Natural killer cell (primary cell): ENCODE data around the gene TBRG1. TPM values are rescaled to one million over a fixed set of nuclear protein-coding genes. Genes with fewer than 3 reads are reported as not detected.

Experiments used
- ATAC-seq, 3 donors: fragments of 150-1000 bp in 2 of 3; fragments of 200-7000 bp in 1 of 3; cut with Tn5 transposase; 1 replicate in 1 of 3; 2 replicates in 2 of 3; pipeline ENCODE4 v1.10.0; 2021; ENCODE audit warnings: mild to moderate bottlenecking in 2 of 3, moderate library complexity in 2 of 3
- DNase-seq, 2 donors: peaks; one replicate each; pipeline versions ENCODE4 v3.0.0 to v3.0.0-alpha.2; 2013 to 2021; ENCODE audit warnings: mixed read lengths in 1 of 2
- H3K27ac ChIP-seq: one replicate; pipeline ENCODE4 v1.5.1; 2013; ENCODE audit warnings: mild to moderate bottlenecking, low read length
- H3K27me3 ChIP-seq: one replicate; pipeline ENCODE4 v1.6.1; 2013; ENCODE audit warnings: low read length; ENCODE audit not compliant: control insufficient read depth, insufficient read depth
- H3K36me3 ChIP-seq: one replicate; pipeline ENCODE4 v1.6.1; 2013; ENCODE audit warnings: low read length; ENCODE audit not compliant: control insufficient read depth, insufficient read depth
- H3K4me1 ChIP-seq: one replicate; pipeline ENCODE4 v1.6.1; 2013; ENCODE audit warnings: low read length; ENCODE audit not compliant: control insufficient read depth, insufficient read depth
- H3K4me3 ChIP-seq: one replicate; pipeline ENCODE4 v1.5.1; 2013; ENCODE audit warnings: low read length
- H3K9me3 ChIP-seq: one replicate; pipeline ENCODE4 v1.6.1; 2013; ENCODE audit warnings: low read length; ENCODE audit not compliant: control insufficient read depth, insufficient read depth
- H3K27ac Mint-ChIP-seq, 2 donors: one replicate each; pipeline ENCODE4 v1.8.0; 2022; ENCODE audit warnings: mild to moderate bottlenecking in 2 of 2, mixed read lengths in 2 of 2, moderate library complexity in 1 of 2
- H3K27me3 Mint-ChIP-seq, 2 donors: one replicate each; pipeline ENCODE4 v1.8.0; 2022; ENCODE audit warnings: low read depth in 2 of 2, mixed read lengths in 2 of 2
- H3K36me3 Mint-ChIP-seq: one replicate; pipeline ENCODE4 v1.8.0; 2022; ENCODE audit warnings: mixed read lengths
- H3K4me1 Mint-ChIP-seq, 2 donors: one replicate each; pipeline ENCODE4 v1.8.0; 2022; ENCODE audit warnings: mixed read lengths in 2 of 2
- H3K4me3 Mint-ChIP-seq: one replicate; pipeline ENCODE4 v1.8.0; 2022; ENCODE audit warnings: mild to moderate bottlenecking, moderate library complexity, mixed read lengths
- H3K9me3 Mint-ChIP-seq, 2 donors: one replicate each; pipeline ENCODE4 v1.8.0; 2022; ENCODE audit warnings: mixed read lengths in 2 of 2
- WGBS: methylation state at CpG from one replicate; pipeline ENCODE4 v1.1.7; 2013; ENCODE audit warnings: missing lambda C conversion rate; ENCODE audit not compliant: insufficient coverage; 5-methylcytosine and 5-hydroxymethylcytosine counted together
- intact Hi-C: fragments of 100-400 bp; cut with micrococcal nuclease; formaldehyde crosslinking; loops from one replicate; pipeline ENCODE4 v1.14.2; 2022
- total RNA-seq, 4 donors: library from RNA; stranded (reverse); fragments of 120-200 nt in 1 of 4; gene quantifications; one replicate each; pipeline versions ENCODE4 v1.2.3 to v1.2.4, GENCODE V29; 2013 to 2022
- TF ChIP-seq, protein P1 (sequence below): fragments of 200-600 bp; IDR thresholded peaks from one replicate; pipeline ENCODE4 v1.8.0; 2022; ENCODE audit warnings: antibody characterized with exemption

The TBRG1 gene
- total RNA-seq, 3 donors from 2014 or later (not counting 1 experiment from before 2014, with no cell fraction given) = 62.9 to 68.6 (median 68.3) TPM

DNA sequence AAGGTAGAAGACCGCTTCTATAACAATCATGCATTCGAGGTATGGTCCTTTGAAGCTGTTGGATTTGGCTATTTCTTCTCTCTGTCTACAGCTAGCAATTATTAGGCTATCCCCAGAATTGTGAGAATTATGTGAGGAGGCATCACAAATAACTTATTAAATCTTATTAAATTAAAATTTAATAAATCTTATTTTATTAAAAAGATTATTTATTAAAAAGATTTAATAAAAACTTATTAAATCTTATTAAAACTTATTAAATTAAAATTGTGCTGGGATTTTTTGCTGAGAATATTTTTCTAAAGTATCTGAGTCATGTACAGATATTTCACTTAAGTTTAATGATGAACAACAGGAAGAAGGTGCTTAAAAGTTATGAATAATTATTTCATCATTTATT, 58.8 kb downstream of the TBRG1 start:
- no peaks in the 10 kb centered on the region for H3K36me3 ChIP-seq
- H3K4me1 ChIP-seq = no peaks in the 10 kb centered on the region
- WGBS = no CpG with 5 or more reads among the region's 2 CpGs
- no peak for DNase-seq
- TF ChIP-seq, protein P1, sequence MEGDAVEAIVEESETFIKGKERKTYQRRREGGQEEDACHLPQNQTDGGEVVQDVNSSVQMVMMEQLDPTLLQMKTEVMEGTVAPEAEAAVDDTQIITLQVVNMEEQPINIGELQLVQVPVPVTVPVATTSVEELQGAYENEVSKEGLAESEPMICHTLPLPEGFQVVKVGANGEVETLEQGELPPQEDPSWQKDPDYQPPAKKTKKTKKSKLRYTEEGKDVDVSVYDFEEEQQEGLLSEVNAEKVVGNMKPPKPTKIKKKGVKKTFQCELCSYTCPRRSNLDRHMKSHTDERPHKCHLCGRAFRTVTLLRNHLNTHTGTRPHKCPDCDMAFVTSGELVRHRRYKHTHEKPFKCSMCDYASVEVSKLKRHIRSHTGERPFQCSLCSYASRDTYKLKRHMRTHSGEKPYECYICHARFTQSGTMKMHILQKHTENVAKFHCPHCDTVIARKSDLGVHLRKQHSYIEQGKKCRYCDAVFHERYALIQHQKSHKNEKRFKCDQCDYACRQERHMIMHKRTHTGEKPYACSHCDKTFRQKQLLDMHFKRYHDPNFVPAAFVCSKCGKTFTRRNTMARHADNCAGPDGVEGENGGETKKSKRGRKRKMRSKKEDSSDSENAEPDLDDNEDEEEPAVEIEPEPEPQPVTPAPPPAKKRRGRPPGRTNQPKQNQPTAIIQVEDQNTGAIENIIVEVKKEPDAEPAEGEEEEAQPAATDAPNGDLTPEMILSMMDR = no peak
- no peak overlapping the region for H3K4me3 ChIP-seq
- H3K4me3 Mint-ChIP-seq = no peak overlapping the region
- H3K9me3 ChIP-seq = peaks cover 11% of the 10 kb centered on the region
- no peak for ATAC-seq
- intact Hi-C loops = no loop called here
- H3K27me3 Mint-ChIP-seq = peaks cover 25 to 35% of the 10 kb centered on the region in 2 donors
- no peak overlapping the region for H3K27ac ChIP-seq
- H3K4me1 Mint-ChIP-seq = no peaks in the 10 kb centered on the region
- H3K27me3 ChIP-seq = no peaks in the 10 kb centered on the region
- H3K9me3 Mint-ChIP-seq = peaks cover 2 to 8% of the 10 kb centered on the region in 2 donors
- peaks cover 15% of the 10 kb centered on the region for H3K36me3 Mint-ChIP-seq
- no peak overlapping the region for H3K27ac Mint-ChIP-seq

DNA sequence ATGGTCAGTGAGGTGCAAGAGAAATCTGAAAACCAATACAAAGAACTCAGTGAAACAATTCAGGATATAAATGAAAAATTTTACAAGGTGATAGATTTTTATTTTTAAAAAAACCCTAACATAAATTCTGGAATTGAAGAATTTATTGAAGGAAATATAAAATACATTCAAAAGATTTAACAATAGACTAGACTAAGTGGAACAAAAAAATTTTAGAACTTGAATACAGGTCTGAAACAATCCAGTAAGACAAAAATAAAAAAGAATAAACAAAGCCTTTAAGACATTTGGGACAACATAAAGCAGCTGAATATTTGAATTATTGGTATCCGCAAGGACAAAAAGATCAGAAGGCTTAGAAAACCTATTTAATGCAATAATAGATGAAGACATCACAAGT, 59.8 kb downstream of the TBRG1 start:
- Histone ChIP-seq H3K27ac (no peak overlapping the region), H3K4me1 (no peaks in the 10 kb centered on the region), H3K9me3 (peaks cover 11% of the 10 kb centered on the region), H3K4me3 (no peak overlapping the region), H3K36me3 (no peaks in the 10 kb centered on the region), H3K27me3 (no peaks in the 10 kb centered on the region)
- H3K27ac Mint-ChIP-seq = no peak overlapping the region
- H3K4me1 Mint-ChIP-seq = no peaks in the 10 kb centered on the region
- H3K9me3 Mint-ChIP-seq = peaks cover 2 to 11% of the 10 kb centered on the region in 2 donors
- DNase-seq (no peak), ATAC-seq (no peak)
- peaks cover 27 to 46% of the 10 kb centered on the region in 2 donors for H3K27me3 Mint-ChIP-seq
- H3K36me3 Mint-ChIP-seq = peaks cover 15% of the 10 kb centered on the region
- H3K4me3 Mint-ChIP-seq = no peak overlapping the region
- intact Hi-C loops = no loop called here
- WGBS = 100% methylated on average over 1 of the region's 1 CpG
- TF ChIP-seq, protein P1 = no peak

Other genes with a start within 250 kb of the TBRG1 start
- not detected for gene OR8B2, start 238.4 kb upstream of the TBRG1 start, total RNA-seq
- not detected for gene OR8B3, start 223.8 kb upstream of the TBRG1 start, total RNA-seq
- gene OR8B4, start 198.0 kb upstream of the TBRG1 start, total RNA-seq = not detected
- gene OR8B8, start 177.2 kb upstream of the TBRG1 start, total RNA-seq = not detected
- not detected for gene OR8B12, start 79.2 kb upstream of the TBRG1 start, total RNA-seq
- gene OR8A1, start 52.9 kb upstream of the TBRG1 start, total RNA-seq = not detected
- gene PANX3, start 11.4 kb upstream of the TBRG1 start, total RNA-seq = not detected
- 1 to 10 TPM; 2.5 to 5.4 (median 2.5) TPM for gene SIAE, start 50.9 kb downstream of the TBRG1 start, total RNA-seq
- under 1 TPM; 0.35 to 0.45 (median 0.35) TPM for gene SPA17, start 51.0 kb downstream of the TBRG1 start, total RNA-seq
- gene NRGN, start 117.1 kb downstream of the TBRG1 start, total RNA-seq = 10 to 100 TPM; 11.1 to 70.9 (median 28.4) TPM
- not detected for gene VSIG2, start 129.4 kb downstream of the TBRG1 start, total RNA-seq
- 1 to 10 TPM; 1.2 to 2.2 (median 1.5) TPM for gene ESAM, start 139.4 kb downstream of the TBRG1 start, total RNA-seq
- gene MSANTD2, start 177.5 kb downstream of the TBRG1 start, total RNA-seq = 10 to 100 TPM; 10.1 to 14.1 (median 13.3) TPM
- gene ROBO3, start 242.6 kb downstream of the TBRG1 start, total RNA-seq = 10 to 100 TPM; 16.9 to 23.8 (median 22.7) TPM